HG03039 (cell line): ENCODE results near the gene MAP3K4.
A peak's percentile ranks its signal among the peaks of the same experiment; 100 is the strongest.

Experiments used
- ATAC-seq: cut with Tn5 transposase; IDR thresholded peaks from one replicate; pipeline ENCODE4 v1.9.1; 2021; ENCODE audit warnings: mild to moderate bottlenecking, moderate library complexity; ENCODE audit not compliant: unreplicated experiment

MAP3K4 gene

GRCh38 chr6:160991406-160992060 is at the start of gene MAP3K4:
MAP3K4 (plus strand) TSS chr6:160991769; CDS start chr6:160991932, 163 bp downstream.
- ATAC-seq = peak; percentile 69

GRCh38 chr6:160943997-160944396 is 47.6 kb upstream of the MAP3K4 start:
- no peak for ATAC-seq

- ATAC-seq = no peak
These were observed 45.9 kb upstream of the MAP3K4 start for GRCh38 chr6:160945516-160946177.

- ATAC-seq = no peak
These were observed 42.0 kb upstream of the MAP3K4 start for GRCh38 chr6:160949531-160949930.

- no peak for ATAC-seq
These were observed 41.1 kb upstream of the MAP3K4 start for GRCh38 chr6:160950507-160950906.

GRCh38 chr6:160951187-160952030 is 40.2 kb upstream of the MAP3K4 start:
- no peak for ATAC-seq

GRCh38 chr6:160952633-160953281 is 38.8 kb upstream of the MAP3K4 start:
- no peak for ATAC-seq

GRCh38 chr6:160955508-160956295 is 35.9 kb upstream of the MAP3K4 start:
- ATAC-seq = no peak

GRCh38 chr6:160956300-160957035 is 35.1 kb upstream of the MAP3K4 start:
- no peak for ATAC-seq

GRCh38 chr6:160959726-160960435 is 31.7 kb upstream of the MAP3K4 start:
- ATAC-seq = no peak

- ATAC-seq = no peak
These were observed 30.7 kb upstream of the MAP3K4 start for GRCh38 chr6:160960839-160961238.

GRCh38 chr6:160962835-160963623 is 28.5 kb upstream of the MAP3K4 start:
- no peak for ATAC-seq

- no peak for ATAC-seq
These were observed 27.9 kb upstream of the MAP3K4 start for GRCh38 chr6:160963651-160964050.

GRCh38 chr6:160965893-160966292 is 25.7 kb upstream of the MAP3K4 start:
- ATAC-seq = no peak

- ATAC-seq = no peak
These were observed 24.9 kb upstream of the MAP3K4 start for GRCh38 chr6:160966493-160967229.

- ATAC-seq = no peak
These were observed 24.2 kb upstream of the MAP3K4 start for GRCh38 chr6:160967351-160967750.

- no peak for ATAC-seq
These were observed 23.7 kb upstream of the MAP3K4 start for GRCh38 chr6:160967833-160968232.

- ATAC-seq = no peak
These were observed 20.4 kb upstream of the MAP3K4 start for GRCh38 chr6:160971171-160971570.
